ENCODE results near the gene SRRM2. TPM values are rescaled to one million over a fixed set of nuclear protein-coding genes. Genes with fewer than 3 reads are reported as not detected.

SRRM2 gene
- 117 and 239 TPM in 2 replicates for total RNA-seq

- DNase-seq (ENCODE audit: extremely low read depth, low read depth, low spot score), result peak; percentile 80
These were observed at the start of gene SRRM2 for GRCh38 chr16:2752035-2752849. TSS of gene SRRM2 (plus strand) at chr16:2752638. CDS start at chr16:2756365, 3,727 bp downstream.

- no peak for DNase-seq (ENCODE audit: extremely low read depth, low read depth, low spot score)
These were observed 49.3 kb upstream of the SRRM2 start for GRCh38 chr16:2702871-2703745.

GRCh38 chr16:2704166-2704982 is 48.1 kb upstream of the SRRM2 start:
- DNase-seq (ENCODE audit: extremely low read depth, low read depth, low spot score), result no peak

- DNase-seq (ENCODE audit: extremely low read depth, low read depth, low spot score), result no peak
These were observed 47.5 kb upstream of the SRRM2 start for GRCh38 chr16:2704983-2705275.

GRCh38 chr16:2705351-2705750 is 47.1 kb upstream of the SRRM2 start:
- no peak for DNase-seq (ENCODE audit: extremely low read depth, low read depth, low spot score)

- no peak for DNase-seq (ENCODE audit: extremely low read depth, low read depth, low spot score)
These were observed 46.4 kb upstream of the SRRM2 start for GRCh38 chr16:2706085-2706484.

GRCh38 chr16:2706611-2707311 is 45.7 kb upstream of the SRRM2 start:
- DNase-seq (ENCODE audit: extremely low read depth, low read depth, low spot score), result no peak

GRCh38 chr16:2707368-2708289 is 44.8 kb upstream of the SRRM2 start:
- no peak for DNase-seq (ENCODE audit: extremely low read depth, low read depth, low spot score)

- no peak for DNase-seq (ENCODE audit: extremely low read depth, low read depth, low spot score)
These were observed 44.2 kb upstream of the SRRM2 start for GRCh38 chr16:2708290-2708639.

- DNase-seq (ENCODE audit: extremely low read depth, low read depth, low spot score), result no peak
These were observed 43.4 kb upstream of the SRRM2 start for GRCh38 chr16:2708955-2709587.

GRCh38 chr16:2709588-2709984 is 42.9 kb upstream of the SRRM2 start:
- DNase-seq (ENCODE audit: extremely low read depth, low read depth, low spot score), result no peak

GRCh38 chr16:2710021-2710710 is 42.3 kb upstream of the SRRM2 start:
- DNase-seq (ENCODE audit: extremely low read depth, low read depth, low spot score), result no peak

GRCh38 chr16:2710711-2711231 is 41.7 kb upstream of the SRRM2 start:
- no peak for DNase-seq (ENCODE audit: extremely low read depth, low read depth, low spot score)

GRCh38 chr16:2711370-2712062 is 40.9 kb upstream of the SRRM2 start:
- DNase-seq (ENCODE audit: extremely low read depth, low read depth, low spot score), result no peak

GRCh38 chr16:2712063-2712441 is 40.4 kb upstream of the SRRM2 start:
- DNase-seq (ENCODE audit: extremely low read depth, low read depth, low spot score), result no peak

- DNase-seq (ENCODE audit: extremely low read depth, low read depth, low spot score), result no peak
These were observed 39.9 kb upstream of the SRRM2 start for GRCh38 chr16:2712546-2712945.

GRCh38 chr16:2713523-2713922 is 38.9 kb upstream of the SRRM2 start:
- no peak for DNase-seq (ENCODE audit: extremely low read depth, low read depth, low spot score)
